ENCODE data around the gene TGFBR1. TPM values are rescaled to one million over a fixed set of nuclear protein-coding genes. Genes with fewer than 3 reads are reported as not detected.

Gene TGFBR1
- total RNA-seq, 2 donors from 2014 or later = 10.5 to 18.7 TPM

DNA sequence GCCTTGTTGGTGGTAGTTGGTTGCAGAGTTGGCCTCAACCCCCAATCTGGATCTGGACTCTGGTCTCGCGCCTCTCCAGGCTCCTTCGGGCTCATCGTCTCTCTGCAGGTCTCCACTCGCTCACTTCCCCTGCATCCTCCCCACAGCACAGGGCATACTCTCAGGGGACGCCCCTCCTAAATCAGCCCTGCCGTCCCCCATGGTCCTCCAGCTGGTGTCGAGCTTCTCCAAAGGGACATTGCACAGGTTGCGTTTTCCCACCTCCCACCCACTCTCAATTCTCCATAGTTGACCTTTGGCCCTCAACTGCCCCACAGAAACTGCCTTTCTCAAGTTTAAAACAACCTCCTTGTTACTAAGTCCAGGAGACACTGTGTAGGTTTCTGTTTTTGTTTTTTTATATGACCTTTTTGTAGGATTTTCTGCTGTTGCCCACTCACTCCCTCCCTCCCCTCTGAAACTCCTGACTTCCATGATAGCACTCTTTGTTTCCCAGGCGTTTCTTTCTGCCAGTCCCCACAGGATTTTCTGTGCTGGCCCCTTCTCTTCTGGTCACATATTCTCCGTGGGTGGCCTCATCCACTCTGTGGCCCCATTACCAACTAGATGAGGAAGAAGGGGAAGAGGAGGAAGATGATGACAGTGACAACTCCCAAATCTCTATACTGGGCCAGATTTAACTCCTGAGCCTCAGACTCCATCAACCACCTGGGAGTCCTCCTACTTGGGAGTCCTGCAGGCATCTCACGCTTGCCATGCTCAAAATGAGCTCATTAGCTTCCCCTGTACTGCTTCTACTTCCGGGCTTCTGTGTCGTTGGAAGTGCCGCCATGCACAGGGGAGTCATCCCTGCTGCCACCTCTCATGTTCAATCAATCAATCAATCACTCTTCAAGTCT, 66.6 kb downstream of the TGFBR1 start:
- no peaks in the 10 kb centered on the region for H3K36me3 ChIP-seq (replicated peaks in 1 of 2; ENCODE audit: insufficient read depth in 1 of 2, low read depth in 2 of 2)
- TF ChIP-seq, protein P1, sequence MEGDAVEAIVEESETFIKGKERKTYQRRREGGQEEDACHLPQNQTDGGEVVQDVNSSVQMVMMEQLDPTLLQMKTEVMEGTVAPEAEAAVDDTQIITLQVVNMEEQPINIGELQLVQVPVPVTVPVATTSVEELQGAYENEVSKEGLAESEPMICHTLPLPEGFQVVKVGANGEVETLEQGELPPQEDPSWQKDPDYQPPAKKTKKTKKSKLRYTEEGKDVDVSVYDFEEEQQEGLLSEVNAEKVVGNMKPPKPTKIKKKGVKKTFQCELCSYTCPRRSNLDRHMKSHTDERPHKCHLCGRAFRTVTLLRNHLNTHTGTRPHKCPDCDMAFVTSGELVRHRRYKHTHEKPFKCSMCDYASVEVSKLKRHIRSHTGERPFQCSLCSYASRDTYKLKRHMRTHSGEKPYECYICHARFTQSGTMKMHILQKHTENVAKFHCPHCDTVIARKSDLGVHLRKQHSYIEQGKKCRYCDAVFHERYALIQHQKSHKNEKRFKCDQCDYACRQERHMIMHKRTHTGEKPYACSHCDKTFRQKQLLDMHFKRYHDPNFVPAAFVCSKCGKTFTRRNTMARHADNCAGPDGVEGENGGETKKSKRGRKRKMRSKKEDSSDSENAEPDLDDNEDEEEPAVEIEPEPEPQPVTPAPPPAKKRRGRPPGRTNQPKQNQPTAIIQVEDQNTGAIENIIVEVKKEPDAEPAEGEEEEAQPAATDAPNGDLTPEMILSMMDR (IDR thresholded peaks at IDR 0.05) = no peak
- TF ChIP-seq POLR2A (IDR thresholded peaks at IDR 0.05) = no peak
- peaks cover 8% of the 10 kb centered on the region for H3K4me1 ChIP-seq
- no peak overlapping the region for H3K4me3 ChIP-seq
- no peaks in the 10 kb centered on the region for H3K9me3 ChIP-seq
- intact Hi-C loops (cut with DNase I) = no loop called here
- H3K27ac ChIP-seq = no peak overlapping the region
- no peak for DNase-seq
- ATAC-seq = no peak
- H3K27me3 ChIP-seq = no peaks in the 10 kb centered on the region
- WGBS, 2 donors = 87 to 91% methylated on average over 15 of the region's 15 CpGs

DNA sequence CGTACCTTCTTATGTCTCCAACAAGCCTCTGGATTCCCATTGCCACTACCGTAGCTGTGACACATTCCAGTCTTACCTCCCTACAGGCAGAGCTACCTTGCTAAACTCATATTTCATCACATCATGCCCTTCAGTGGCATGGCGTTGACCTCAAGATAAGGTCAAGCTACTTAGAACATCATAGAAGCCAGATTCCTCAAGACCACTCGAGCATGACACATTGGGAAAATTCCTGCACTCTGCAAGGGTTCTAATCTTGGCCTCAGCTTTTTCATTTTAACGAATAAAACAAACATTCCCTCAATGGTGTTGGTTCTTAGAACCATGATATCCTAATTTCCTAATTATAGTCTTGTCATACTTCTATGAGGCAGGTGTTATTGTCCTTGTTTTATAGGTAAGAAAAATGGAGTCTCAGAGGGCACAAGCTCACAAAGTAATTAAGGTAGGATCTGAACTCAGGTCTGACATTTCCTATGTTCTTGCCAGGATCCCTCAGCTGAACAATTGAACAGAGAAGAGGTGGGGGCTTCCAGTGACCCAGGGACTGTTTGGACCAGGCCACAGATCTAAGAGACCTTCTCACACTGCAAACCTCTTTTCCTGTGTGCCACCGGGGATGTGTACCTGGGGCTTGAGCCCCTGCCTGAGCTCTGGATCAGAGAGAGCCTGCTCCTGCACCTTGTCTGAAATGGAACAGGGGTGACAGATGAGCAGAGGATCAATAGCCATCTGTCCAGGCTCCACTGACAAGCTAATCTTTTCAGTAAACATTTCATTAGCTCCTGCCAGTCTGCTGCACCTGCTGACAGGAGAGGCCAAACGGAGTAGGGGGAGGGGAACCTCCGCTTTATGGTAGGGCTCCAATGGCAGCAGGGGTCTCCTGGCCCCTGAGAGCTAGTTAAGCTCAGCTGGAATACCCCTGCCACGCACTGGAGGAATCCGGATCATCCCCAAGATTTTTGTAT, 67.5 kb downstream of the TGFBR1 start:
- Histone ChIP-seq H3K36me3 (replicated peaks in 1 of 2; ENCODE audit: insufficient read depth in 1 of 2, low read depth in 2 of 2) (no peaks in the 10 kb centered on the region), H3K9me3 (no peaks in the 10 kb centered on the region), H3K27me3 (no peaks in the 10 kb centered on the region), H3K4me1 (peaks cover 14% of the 10 kb centered on the region), H3K27ac (no peak overlapping the region), H3K4me3 (no peak overlapping the region)
- no peak for TF ChIP-seq POLR2A (IDR thresholded peaks at IDR 0.05)
- TF ChIP-seq, protein P1 (IDR thresholded peaks at IDR 0.05) = no peak
- ATAC-seq (no peak), DNase-seq (no peak)
- WGBS, 2 donors = 60 to 65% methylated on average over 10 of the region's 10 CpGs
- intact Hi-C loops (cut with DNase I) = no loop called here

DNA sequence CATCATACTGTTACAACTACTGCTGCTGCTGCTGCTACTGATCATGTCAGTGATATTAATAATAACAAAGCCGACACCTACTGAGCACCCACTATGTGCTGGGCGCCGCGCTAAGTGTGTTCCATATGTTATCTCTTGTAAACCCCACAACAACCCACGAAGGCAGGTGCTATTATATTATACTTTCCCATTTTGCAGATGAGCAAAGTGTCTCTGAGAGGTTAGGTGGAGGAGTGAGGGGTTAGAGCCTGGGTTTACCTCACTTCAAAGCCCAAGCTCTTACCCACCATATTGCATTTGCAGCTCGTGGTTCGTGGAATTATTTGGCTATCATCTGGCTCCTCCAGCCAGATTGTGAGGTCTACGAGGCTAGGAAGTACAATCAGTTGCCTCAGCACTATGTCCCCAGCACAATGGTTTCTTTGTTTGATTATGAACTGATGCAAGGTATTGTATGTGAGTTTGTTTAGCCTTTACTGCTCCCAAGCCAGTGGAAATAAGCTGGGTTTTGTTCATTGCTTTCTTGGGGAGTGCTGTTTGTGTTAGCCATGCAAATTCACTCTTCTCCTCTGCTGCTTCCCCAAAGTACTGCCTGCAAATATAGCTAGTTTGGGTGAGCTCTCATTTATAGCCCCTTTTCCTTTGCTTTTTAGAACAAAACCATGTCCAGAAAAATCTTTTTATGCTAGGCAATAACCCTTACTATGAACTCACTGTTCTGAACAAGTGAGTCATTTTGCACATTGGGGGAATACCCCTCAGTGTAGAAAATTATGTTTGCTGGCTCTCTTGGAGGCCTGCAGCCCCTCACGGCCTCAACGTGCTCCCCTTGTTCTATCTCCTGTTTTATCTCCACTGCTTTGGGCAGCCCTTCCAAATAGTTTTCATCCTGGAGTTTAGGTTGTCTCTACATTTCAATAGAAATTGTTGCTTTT, 68.9 kb downstream of the TGFBR1 start:
- Histone ChIP-seq H3K27me3 (no peaks in the 10 kb centered on the region), H3K27ac (peak overlapping the region in 1 of 4 donors; percentile 0), H3K36me3 (replicated peaks in 1 of 2; ENCODE audit: insufficient read depth in 1 of 2, low read depth in 2 of 2) (no peaks in the 10 kb centered on the region), H3K4me1 (peaks cover 14% of the 10 kb centered on the region), H3K4me3 (no peak overlapping the region), H3K9me3 (no peaks in the 10 kb centered on the region)
- 66 to 73% methylated on average over 10 of the region's 10 CpGs for WGBS, 2 donors
- peak; percentile 57 for ATAC-seq
- intact Hi-C loops (cut with DNase I) = no loop called here
- no peak for DNase-seq
- TF ChIP-seq POLR2A (IDR thresholded peaks at IDR 0.05) = no peak
- TF ChIP-seq, protein P1 (IDR thresholded peaks at IDR 0.05) = no peak

DNA sequence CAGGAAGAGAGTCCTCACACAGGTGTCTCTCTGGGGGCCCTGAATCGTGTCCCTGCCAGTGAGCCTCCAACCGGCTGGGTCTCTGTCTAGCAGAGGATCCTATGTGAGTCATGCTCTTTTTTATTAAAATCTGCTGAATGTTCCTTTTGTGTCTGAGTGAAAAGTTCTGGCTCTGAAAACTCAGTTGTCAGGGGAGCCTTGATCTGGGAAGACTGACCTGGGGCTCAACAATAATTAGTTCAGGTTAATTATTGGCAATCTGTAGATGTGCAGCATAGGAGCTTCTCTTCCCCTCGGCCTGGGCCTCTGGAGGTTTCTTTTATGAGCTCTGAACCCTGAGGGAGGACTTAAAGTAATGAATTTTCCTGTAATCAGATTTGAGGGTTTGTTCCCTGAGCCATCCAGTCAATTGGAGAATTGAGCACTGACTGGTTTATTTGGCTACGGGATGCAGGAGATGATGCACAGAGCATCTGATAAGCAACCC, 71.7 kb downstream of the TGFBR1 start:
- H3K36me3 ChIP-seq (replicated peaks in 1 of 2; ENCODE audit: insufficient read depth in 1 of 2, low read depth in 2 of 2) = no peaks in the 10 kb centered on the region
- peak; percentile 35 for ATAC-seq
- DNase-seq = no peak
- intact Hi-C loops (cut with DNase I) = no loop called here
- H3K27ac ChIP-seq = peak overlapping the region in 3 of 4 donors; percentile 1 to 29 (median 4)
- 50 to 60% methylated on average over 4 of the region's 4 CpGs for WGBS, 2 donors
- peaks cover 14% of the 10 kb centered on the region for H3K4me1 ChIP-seq
- TF ChIP-seq, protein P1 (IDR thresholded peaks at IDR 0.05) = no peak
- TF ChIP-seq POLR2A (IDR thresholded peaks at IDR 0.05) = no peak
- no peak overlapping the region for H3K4me3 ChIP-seq
- H3K27me3 ChIP-seq = no peaks in the 10 kb centered on the region
- no peaks in the 10 kb centered on the region for H3K9me3 ChIP-seq

Measured in body of pancreas (tissue), 4 donors.